ENCODE measurements around the gene CPNE4. TPM values are rescaled to one million over a fixed set of nuclear protein-coding genes. Genes with fewer than 3 reads are reported as not detected.

The CPNE4 gene
- total RNA-seq, 1 experiment from 2014 or later, result not detected

GRCh38 chr3:131658115-131658514, 376.7 kb downstream of the CPNE4 start:
- DNase-seq (ENCODE audit: low spot score), result no peak
- in situ Hi-C loops (cut with HindIII; ENCODE audit: low sequenced_read_pairs), result no loop called here

GRCh38 chr3:131655070-131655690, 379.6 kb downstream of the CPNE4 start:
- no peak for DNase-seq (ENCODE audit: low spot score)
- in situ Hi-C loops (cut with HindIII; ENCODE audit: low sequenced_read_pairs), result no loop called here

- DNase-seq (ENCODE audit: low spot score), result no peak
- in situ Hi-C loops (cut with HindIII; ENCODE audit: low sequenced_read_pairs), result no loop called here
Observed at GRCh38 chr3:131645638-131646037, 389.2 kb downstream of the CPNE4 start.

GRCh38 chr3:131636266-131636775, 398.5 kb downstream of the CPNE4 start:
- DNase-seq (ENCODE audit: low spot score), result no peak
- in situ Hi-C loops (cut with HindIII; ENCODE audit: low sequenced_read_pairs), result no loop called here

- in situ Hi-C loops (cut with HindIII; ENCODE audit: low sequenced_read_pairs), result no loop called here
- no peak for DNase-seq (ENCODE audit: low spot score)
Observed at GRCh38 chr3:131630807-131631206, 404.0 kb downstream of the CPNE4 start.

- no peak for DNase-seq (ENCODE audit: low spot score)
- in situ Hi-C loops (cut with HindIII; ENCODE audit: low sequenced_read_pairs), result no loop called here
Observed at GRCh38 chr3:131630097-131630496, 404.7 kb downstream of the CPNE4 start.

- in situ Hi-C loops (cut with HindIII; ENCODE audit: low sequenced_read_pairs), result no loop called here
Observed at GRCh38 chr3:131623431-131623830, 411.4 kb downstream of the CPNE4 start.

GRCh38 chr3:131622726-131623125, 412.1 kb downstream of the CPNE4 start:
- DNase-seq (ENCODE audit: low spot score), result no peak

More at GRCh38 chr3:131623431-131623830, 411.4 kb downstream of the CPNE4 start:
- no peak for DNase-seq (ENCODE audit: low spot score)

GRCh38 chr3:131620977-131621376, 413.8 kb downstream of the CPNE4 start:
- DNase-seq (ENCODE audit: low spot score), result no peak
- in situ Hi-C loops (cut with HindIII; ENCODE audit: low sequenced_read_pairs), result no loop called here

More at GRCh38 chr3:131622726-131623125, 412.1 kb downstream of the CPNE4 start:
- in situ Hi-C loops (cut with HindIII; ENCODE audit: low sequenced_read_pairs), result no loop called here

- in situ Hi-C loops (cut with HindIII; ENCODE audit: low sequenced_read_pairs), result no loop called here
- DNase-seq (ENCODE audit: low spot score), result no peak
Observed at GRCh38 chr3:131619821-131620220, 415.0 kb downstream of the CPNE4 start.

- in situ Hi-C loops (cut with HindIII; ENCODE audit: low sequenced_read_pairs), result no loop called here
- no peak for DNase-seq (ENCODE audit: low spot score)
Observed at GRCh38 chr3:131616719-131617118, 418.1 kb downstream of the CPNE4 start.

GRCh38 chr3:131612745-131613144, 422.1 kb downstream of the CPNE4 start:
- in situ Hi-C loops (cut with HindIII; ENCODE audit: low sequenced_read_pairs), result no loop called here
- DNase-seq (ENCODE audit: low spot score), result no peak

- in situ Hi-C loops (cut with HindIII; ENCODE audit: low sequenced_read_pairs), result no loop called here
- DNase-seq (ENCODE audit: low spot score), result no peak
Observed at GRCh38 chr3:131610174-131610573, 424.6 kb downstream of the CPNE4 start.

- in situ Hi-C loops (cut with HindIII; ENCODE audit: low sequenced_read_pairs), result no loop called here
- DNase-seq (ENCODE audit: low spot score), result no peak
Observed at GRCh38 chr3:131608741-131609140, 426.1 kb downstream of the CPNE4 start.

GRCh38 chr3:131608296-131608695, 426.5 kb downstream of the CPNE4 start:
- no peak for DNase-seq (ENCODE audit: low spot score)
- in situ Hi-C loops (cut with HindIII; ENCODE audit: low sequenced_read_pairs), result no loop called here

GRCh38 chr3:131605916-131606315, 428.9 kb downstream of the CPNE4 start:
- in situ Hi-C loops (cut with HindIII; ENCODE audit: low sequenced_read_pairs), result no loop called here

GRCh38 chr3:131602011-131602779, 432.6 kb downstream of the CPNE4 start:
- in situ Hi-C loops (cut with HindIII; ENCODE audit: low sequenced_read_pairs), result no loop called here
- DNase-seq (ENCODE audit: low spot score), result no peak

More at GRCh38 chr3:131605916-131606315, 428.9 kb downstream of the CPNE4 start:
- DNase-seq (ENCODE audit: low spot score), result no peak

GRCh38 chr3:131597816-131598215, 437.0 kb downstream of the CPNE4 start:
- in situ Hi-C loops (cut with HindIII; ENCODE audit: low sequenced_read_pairs), result no loop called here
- no peak for DNase-seq (ENCODE audit: low spot score)

- in situ Hi-C loops (cut with HindIII; ENCODE audit: low sequenced_read_pairs), result no loop called here
- no peak for DNase-seq (ENCODE audit: low spot score)
Observed at GRCh38 chr3:131596884-131597283, 437.9 kb downstream of the CPNE4 start.

- in situ Hi-C loops (cut with HindIII; ENCODE audit: low sequenced_read_pairs), result no loop called here
Observed at GRCh38 chr3:131591394-131592014, 443.3 kb downstream of the CPNE4 start.

More at GRCh38 chr3:131591394-131592014, 443.3 kb downstream of the CPNE4 start:
- no peak for DNase-seq (ENCODE audit: low spot score)
